Activated CD4-positive, alpha-beta memory T cell treated with anti-CD3 and anti-CD28 coated beads, Interleukin-2, amount 10 ng/mL, durations not matched to agents 7 days and 5 days (primary cell): ENCODE measurements around the gene CEP350. TPM values are rescaled to one million over a fixed set of nuclear protein-coding genes. Genes with fewer than 3 reads are reported as not detected.

Experiments
- CTCF ChIA-PET: fragments of 350-600 bp; sonication (Branson Sonifier 250); formaldehyde crosslinking; loops from one replicate; lab custom pipeline; 2021; ENCODE audit warnings: antibody characterized with exemption, inconsistent platforms; lab: Charles Lee
- POLR2A ChIA-PET: fragments of 350-600 bp; sonication (Branson Sonifier 250); formaldehyde crosslinking; loops from one replicate; lab custom pipeline; 2021; ENCODE audit warnings: antibody characterized with exemption; lab: Charles Lee
- DNase-seq: peaks from one replicate; pipeline ENCODE4 v3.0.0-alpha.2; 2020
- H3K27ac Mint-ChIP-seq: one replicate; pipeline ENCODE4 v1.8.0; 2021; ENCODE audit warnings: mild to moderate bottlenecking, mixed read lengths
- H3K27me3 Mint-ChIP-seq: one replicate; pipeline ENCODE4 v1.8.0; 2021; ENCODE audit warnings: mixed read lengths
- H3K36me3 Mint-ChIP-seq: one replicate; pipeline ENCODE4 v1.8.0; 2021; ENCODE audit warnings: low read depth, mixed read lengths
- H3K4me1 Mint-ChIP-seq: one replicate; pipeline ENCODE4 v1.8.0; 2021; ENCODE audit warnings: mixed read lengths
- H3K4me3 Mint-ChIP-seq: one replicate; pipeline ENCODE4 v1.8.0; 2021; ENCODE audit warnings: mild to moderate bottlenecking, mixed read lengths
- H3K9me3 Mint-ChIP-seq: one replicate; pipeline ENCODE4 v1.8.0; 2021; ENCODE audit warnings: mixed read lengths
- total RNA-seq, 2 experiments: library from RNA; stranded (reverse); gene quantifications; one replicate each; pipeline ENCODE4 v1.2.3, GENCODE V29; 2021

The CEP350 gene
- total RNA-seq, 2 experiments from 2014 or later, result 52.6 to 57.0 TPM

DNA sequence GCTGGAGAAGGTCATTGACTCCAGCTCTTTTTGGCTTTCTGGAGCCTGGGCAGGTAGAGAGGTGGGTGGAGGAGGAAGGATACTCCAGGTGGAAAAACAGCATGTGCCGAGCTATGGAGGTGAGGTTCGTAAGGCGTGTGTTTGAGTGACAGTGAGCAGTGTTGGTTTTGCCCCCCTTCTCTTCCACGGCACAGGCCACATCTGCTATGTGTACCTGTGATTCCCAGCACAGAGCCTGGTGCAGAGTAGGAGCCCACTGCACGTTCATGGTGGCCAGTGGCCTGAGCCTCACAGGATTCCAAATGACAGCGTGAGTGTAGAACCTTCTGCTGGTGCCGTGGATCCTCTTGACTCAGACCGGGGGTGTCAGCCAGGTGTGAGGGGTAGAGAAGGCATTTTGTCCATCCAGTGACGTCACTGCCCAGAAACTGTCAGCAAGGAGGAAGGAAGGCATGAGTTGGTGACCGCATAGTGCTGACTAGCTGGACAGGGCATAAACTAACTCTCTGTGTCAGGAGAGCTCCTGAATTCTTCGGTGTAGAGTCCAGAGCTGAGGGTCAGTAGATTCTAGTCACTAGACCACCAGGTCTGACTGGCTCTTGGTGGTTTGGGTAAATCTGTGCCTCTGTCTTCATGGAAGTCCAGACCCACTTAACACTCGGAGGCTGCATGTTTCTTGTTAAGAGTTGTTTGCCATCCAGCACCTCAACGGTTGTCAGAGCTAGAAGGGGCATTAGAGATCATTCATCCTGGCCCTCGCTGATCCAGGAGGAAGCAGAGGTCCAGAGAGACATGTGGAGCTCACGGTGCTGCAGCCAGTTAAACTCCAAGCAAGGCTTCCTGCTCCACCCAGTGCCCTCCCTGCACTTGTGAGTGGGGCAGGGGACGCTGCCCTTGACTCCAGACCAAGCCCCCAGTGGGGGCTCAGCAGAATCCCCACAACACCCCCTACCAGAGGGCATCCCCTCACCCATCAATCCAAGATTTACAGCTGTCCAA lies 203.8 kb downstream of the CEP350 start:
- CTCF ChIA-PET, result interaction anchor here (0.9 to 1.7 kb wide), 4 partner anchors 10 to 290 kb away, joined by 3 to 6 read pairs (median 4); no protein-coding TSS in a partner anchor
- H3K9me3 Mint-ChIP-seq, result no peaks in the 10 kb centered on the region
- H3K4me1 Mint-ChIP-seq, result peaks cover 23% of the 10 kb centered on the region
- no peak for DNase-seq
- no peak overlapping the region for H3K27ac Mint-ChIP-seq
- POLR2A ChIA-PET, result no interaction called here
- H3K4me3 Mint-ChIP-seq, result no peak overlapping the region
- no peaks in the 10 kb centered on the region for H3K27me3 Mint-ChIP-seq
- peaks cover 6% of the 10 kb centered on the region for H3K36me3 Mint-ChIP-seq

DNA sequence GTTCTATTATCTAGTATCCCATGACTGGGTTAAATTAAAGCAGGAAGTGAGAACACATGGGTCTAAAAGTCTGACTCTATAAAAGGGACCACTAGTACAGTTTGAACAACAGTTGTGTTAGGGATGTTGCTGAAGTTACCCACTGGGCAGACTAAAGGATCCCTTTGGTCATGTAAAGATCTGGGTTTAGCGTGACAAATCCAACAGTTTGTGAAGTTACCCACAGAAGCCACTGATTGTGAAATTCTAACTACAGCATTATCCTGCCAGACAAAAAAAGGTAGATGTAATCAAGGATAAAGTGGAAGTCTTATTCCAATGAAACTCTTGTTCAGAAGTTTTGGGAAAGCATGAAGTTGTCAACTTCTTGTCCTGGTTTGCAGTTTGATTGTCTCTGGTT lies 205.7 kb downstream of the CEP350 start:
- CTCF ChIA-PET, result no interaction called here

GRCh38 chr1:180163041-180163440 lies 208.4 kb downstream of the CEP350 start:
- H3K4me3 Mint-ChIP-seq, result no peak overlapping the region
- CTCF ChIA-PET, result no interaction called here

More for the DNA sequence above, 205.7 kb downstream of the CEP350 start:
- POLR2A ChIA-PET, result no interaction called here
- H3K36me3 Mint-ChIP-seq, result peaks cover 4% of the 10 kb centered on the region
- peaks cover 16% of the 10 kb centered on the region for H3K4me1 Mint-ChIP-seq
- H3K4me3 Mint-ChIP-seq, result no peak overlapping the region
- H3K27ac Mint-ChIP-seq, result no peak overlapping the region
- H3K27me3 Mint-ChIP-seq, result no peaks in the 10 kb centered on the region
- no peaks in the 10 kb centered on the region for H3K9me3 Mint-ChIP-seq
- no peak for DNase-seq

More at GRCh38 chr1:180163041-180163440, 208.4 kb downstream of the CEP350 start:
- no peaks in the 10 kb centered on the region for H3K4me1 Mint-ChIP-seq
- no peaks in the 10 kb centered on the region for H3K9me3 Mint-ChIP-seq
- no peak overlapping the region for H3K27ac Mint-ChIP-seq
- H3K27me3 Mint-ChIP-seq, result no peaks in the 10 kb centered on the region
- H3K36me3 Mint-ChIP-seq, result no peaks in the 10 kb centered on the region
- no peak for DNase-seq
- POLR2A ChIA-PET, result no interaction called here

Other genes with a start within 250 kb of the CEP350 start
- not detected for gene FAM163A, start 211.5 kb upstream of the CEP350 start, total RNA-seq
- 10 to 100 TPM; 44.5 to 45.7 TPM for gene TOR1AIP2, start 77.0 kb upstream of the CEP350 start, total RNA-seq
- 10 to 100 TPM; 84.8 to 88.5 TPM for gene TOR1AIP1, start 72.5 kb upstream of the CEP350 start, total RNA-seq
- gene QSOX1, start 200.1 kb downstream of the CEP350 start, total RNA-seq, result 10 to 100 TPM; 28.9 to 35.1 TPM